ENCODE data around the gene LCLAT1. TPM values are rescaled to one million over a fixed set of nuclear protein-coding genes. Genes with fewer than 3 reads are reported as not detected.
A peak's percentile ranks its signal among the peaks of the same experiment; 100 is the strongest.

The LCLAT1 gene
- total RNA-seq, 2 donors from 2014 or later, result 13.4 to 13.8 TPM

DNA sequence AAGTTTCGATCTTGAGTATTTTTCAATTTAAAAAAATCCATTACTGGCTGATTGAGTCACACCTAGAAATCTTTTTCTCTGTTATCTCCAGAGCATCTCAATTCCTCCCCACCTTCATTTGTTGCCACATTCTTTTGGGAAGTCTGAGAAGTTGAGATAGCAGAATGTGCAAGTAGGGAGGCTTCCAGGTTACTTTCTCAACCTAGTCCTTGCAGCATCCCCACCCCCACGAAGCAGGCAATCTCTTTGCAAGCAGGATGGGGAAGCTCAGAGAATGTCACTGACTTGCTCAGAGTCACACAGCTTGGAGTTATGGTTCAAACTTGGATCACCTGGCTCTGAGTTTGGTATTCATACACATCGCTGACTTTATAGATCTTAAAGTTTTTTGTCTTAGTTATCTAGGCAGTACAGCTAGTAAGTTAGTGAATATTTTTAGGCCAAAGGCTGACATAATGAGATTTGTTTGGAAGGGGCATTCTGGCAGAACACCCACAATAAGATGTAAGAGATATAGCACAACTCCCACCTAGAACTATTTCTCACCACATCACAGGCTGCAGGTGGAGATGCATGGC is 25.9 kb upstream of the LCLAT1 start:
- no peak for DNase-seq
- intact Hi-C loops (cut with DNase I), result no loop called here
- ATAC-seq, result no peak

DNA sequence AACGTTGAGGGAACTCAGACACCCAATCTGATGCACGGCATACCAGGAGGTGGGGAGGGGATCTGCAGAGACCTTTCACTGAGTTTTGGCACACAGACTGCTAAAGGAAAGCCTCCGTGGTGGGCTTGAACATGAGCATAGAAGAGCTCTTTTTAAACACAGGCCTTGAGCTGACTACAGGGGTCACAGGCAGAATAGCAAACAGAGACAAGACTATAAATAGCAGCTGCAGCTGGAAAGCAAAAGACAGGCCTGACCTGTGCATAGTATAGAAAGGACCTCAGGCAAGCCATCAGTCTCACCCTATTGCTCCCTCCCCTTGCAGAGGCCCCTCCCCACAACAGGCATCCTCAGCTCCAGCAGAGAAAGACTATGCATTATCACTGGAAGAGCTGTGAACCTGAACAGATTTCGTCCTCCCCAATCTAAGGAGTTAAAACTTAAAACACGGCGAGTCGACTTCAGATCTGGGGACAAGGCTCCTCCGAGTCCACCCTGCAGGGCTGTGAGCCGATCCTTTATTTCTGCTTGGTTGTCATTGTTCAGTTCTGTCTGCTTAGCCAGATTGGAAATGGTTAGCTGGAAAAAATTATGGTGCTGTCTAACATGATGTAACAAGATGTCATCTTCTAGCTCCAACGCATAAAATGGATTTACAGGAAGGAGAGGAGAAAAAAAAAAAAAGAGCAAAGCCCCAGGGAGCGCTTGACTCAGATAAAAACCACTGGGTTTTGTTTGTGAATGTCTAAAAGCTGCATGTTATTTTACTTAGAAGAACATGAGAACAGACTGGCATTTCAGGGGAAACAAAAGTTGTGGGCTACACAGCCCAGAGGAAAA is 25.2 kb upstream of the LCLAT1 start:
- no peak for DNase-seq
- intact Hi-C loops (cut with DNase I), result no loop called here
- ATAC-seq, result peak; percentile 43 to 62

DNA sequence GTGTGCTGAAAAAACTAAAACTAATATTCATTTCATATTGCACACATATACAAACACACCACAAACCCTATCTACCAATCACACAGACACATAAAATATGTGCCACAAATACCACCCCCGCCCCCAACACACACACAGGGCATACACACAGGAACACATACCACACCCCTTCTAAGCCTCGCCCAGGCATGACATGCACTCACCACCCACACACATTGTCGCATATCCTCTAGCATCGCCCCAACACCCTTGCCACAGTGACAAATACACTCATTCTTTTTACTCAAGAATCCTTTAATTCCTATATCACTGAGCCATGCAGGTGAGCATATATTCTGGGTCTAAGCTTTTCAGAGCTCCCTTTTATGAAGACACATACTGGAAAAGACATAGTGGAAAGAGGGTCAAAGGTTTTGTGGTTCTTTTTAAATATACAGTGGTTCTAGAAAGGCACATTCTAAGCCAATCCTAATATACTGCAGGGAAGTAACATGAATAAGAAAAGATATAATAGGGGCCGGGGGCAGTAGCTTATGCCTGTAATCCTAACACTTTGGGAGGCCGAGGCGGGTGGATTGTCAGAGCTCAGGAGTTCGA is 24.5 kb upstream of the LCLAT1 start:
- DNase-seq, result peak; percentile 43
- intact Hi-C loops (cut with DNase I), result no loop called here

DNA sequence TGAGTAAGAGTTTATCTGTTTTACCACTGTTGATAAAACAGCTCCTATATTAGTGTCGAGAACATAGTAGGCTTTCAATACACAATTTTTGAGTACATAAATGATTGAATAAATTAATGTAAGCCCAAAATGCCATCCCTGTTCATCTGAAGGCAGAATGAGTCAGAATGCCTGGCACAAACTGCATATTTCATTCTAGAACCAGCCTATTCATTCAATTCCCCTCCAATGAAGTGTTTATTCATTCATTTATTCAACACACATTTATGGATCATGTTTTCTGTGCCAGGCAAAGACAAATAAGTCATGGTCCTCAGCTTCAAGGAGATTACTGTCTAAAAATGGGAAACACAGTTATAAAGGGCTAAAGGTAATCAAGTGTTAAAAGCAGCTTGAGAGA is 22.8 kb upstream of the LCLAT1 start:
- DNase-seq (no peak), ATAC-seq (no peak)
- intact Hi-C loops (cut with DNase I), result no loop called here

More for the DNA sequence above, 24.5 kb upstream of the LCLAT1 start:
- ATAC-seq, result peak; percentile 72 to 81

DNA sequence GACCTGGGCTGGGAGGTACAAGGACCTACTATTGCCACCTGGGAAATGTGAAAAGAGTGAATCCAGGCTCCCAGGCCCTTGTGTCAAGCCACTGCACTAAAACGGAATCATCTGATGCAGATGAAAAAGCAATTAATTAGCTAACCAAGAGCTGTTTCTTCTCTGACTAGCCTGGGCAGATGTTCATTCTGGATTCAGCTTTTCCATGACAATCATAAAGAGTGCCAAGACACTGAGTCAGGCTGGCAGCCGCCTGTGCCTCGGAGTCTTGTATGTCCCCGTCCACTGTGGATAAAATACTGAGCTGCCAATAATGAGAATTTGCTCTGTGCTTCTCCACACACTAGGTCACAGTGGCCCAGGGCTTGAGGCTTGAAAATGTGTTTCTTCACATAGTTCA is 21.7 kb upstream of the LCLAT1 start:
- intact Hi-C loops (cut with DNase I), result no loop called here
- peak in 1 of 2 donors; percentile 51 for ATAC-seq
- DNase-seq, result no peak

DNA sequence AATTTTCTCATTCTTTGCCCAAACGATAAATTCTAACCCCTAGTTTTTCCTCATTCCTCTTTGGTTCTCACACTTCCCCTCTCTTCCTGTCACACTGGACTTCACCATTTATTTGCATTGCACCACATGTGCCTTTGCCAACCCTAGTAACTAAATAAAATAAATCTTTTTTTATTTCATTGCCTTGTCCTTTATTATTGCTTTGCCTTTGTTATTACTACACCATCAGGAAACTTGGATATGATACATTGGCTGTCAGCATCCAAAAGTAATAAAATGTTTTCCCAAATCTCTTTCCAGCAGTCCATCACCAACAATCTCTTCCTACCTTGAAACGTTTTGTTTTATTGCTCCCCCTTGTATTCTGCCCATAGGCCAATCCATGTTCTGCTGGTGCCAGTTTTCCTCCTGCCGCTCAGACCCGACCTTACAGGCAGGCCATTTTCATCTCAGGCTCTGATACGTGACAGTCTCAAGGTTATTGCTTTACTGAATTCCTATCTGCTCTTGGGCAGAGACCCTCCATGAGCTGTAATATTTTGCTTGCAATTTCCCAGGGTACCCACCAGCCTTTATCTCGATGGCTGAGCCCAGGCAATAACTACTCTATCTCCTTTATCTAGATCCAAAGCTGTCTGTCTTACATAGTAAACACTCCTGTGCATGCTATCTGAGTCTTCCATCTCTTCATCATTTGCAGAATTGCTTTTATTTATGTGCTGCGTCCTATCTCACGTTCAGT is 19.3 kb upstream of the LCLAT1 start:
- intact Hi-C loops (cut with DNase I), result no loop called here
- no peak for DNase-seq
- no peak for ATAC-seq

DNA sequence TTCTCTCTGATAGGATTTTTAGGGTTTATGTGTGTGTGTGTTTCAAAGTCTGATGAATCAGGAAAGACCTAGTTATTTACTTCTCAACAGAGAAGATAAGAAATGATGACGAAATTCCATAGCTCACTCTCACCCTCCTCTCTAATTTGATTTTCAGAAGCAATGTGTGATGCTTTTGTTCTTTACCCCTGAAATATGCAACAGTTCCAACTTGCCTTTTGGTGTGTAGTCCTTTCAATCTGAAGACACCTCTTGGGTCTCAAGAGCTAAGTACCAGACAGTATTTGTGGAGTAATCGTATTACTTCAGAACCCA is 18.7 kb upstream of the LCLAT1 start:
- ATAC-seq (no peak), DNase-seq (no peak)
- intact Hi-C loops (cut with DNase I), result no loop called here

DNA sequence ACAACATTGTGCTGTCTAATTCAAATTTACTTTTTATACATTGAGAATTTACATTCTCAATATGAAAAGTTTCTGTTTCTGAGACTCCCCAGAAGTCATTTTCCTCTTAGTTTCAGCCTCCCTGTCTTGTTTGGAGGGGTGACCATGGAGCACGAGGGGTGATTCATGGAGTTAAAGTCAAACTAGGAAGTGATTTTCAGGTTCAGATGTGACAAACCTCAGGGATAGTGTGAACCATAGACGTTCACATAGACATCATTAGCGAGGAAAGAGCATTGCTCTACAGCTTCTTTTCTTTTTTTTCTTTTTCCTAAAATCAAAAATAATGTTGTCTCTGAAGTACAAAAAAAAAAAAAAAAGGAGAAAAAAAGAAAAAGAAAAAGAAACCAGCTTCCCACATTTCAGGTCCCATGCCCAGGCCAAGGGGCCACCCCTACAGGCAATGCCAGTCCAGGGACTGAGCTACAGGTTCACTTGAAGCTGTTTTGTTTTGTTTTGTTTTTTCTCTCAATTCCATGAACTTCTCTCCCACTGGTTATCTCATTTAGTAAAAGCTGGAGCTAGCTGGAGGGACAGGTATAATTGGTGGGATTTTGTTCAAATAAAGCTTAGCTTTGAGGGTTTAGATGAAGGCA is 18.1 kb upstream of the LCLAT1 start:
- intact Hi-C loops (cut with DNase I), result no loop called here
- no peak for ATAC-seq
- DNase-seq, result no peak

DNA sequence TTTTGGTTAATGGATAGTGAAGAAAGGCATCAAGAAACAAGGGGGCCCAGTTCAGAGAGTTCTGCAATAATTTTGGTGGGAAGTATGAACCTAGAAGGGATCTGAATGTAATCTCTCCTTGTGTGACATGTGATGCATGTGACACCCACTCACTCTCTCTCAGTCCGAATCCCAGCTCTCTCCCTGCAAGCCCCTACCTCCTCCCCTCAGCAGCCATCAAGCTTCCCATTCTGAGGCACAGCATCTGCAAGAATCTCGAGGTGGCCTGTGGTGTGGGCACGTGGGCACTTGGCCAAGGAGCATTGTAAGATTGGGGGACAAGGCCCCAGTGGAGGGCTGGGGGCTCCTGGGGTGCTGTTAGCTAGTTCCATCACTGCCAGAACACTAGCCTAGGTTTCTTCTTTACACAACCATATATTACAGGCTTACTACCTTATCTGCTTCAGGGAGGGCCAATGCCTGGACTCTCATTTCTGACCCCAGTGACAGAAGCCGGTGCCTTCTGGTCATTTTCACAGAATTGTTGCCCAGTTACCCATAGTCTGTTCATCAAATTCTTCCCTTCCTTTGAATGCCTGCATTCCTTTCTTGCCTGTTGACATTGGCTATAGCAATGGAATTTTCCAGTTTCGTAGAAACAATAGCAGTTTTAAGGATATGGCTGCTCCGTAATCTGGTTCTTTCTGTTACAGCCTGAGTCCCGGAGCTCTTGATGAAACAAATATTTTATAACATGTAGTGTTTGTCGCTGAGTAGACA is 13.3 kb upstream of the LCLAT1 start:
- peak in 1 of 2 donors; percentile 42 for ATAC-seq
- intact Hi-C loops (cut with DNase I), result no loop called here

DNA sequence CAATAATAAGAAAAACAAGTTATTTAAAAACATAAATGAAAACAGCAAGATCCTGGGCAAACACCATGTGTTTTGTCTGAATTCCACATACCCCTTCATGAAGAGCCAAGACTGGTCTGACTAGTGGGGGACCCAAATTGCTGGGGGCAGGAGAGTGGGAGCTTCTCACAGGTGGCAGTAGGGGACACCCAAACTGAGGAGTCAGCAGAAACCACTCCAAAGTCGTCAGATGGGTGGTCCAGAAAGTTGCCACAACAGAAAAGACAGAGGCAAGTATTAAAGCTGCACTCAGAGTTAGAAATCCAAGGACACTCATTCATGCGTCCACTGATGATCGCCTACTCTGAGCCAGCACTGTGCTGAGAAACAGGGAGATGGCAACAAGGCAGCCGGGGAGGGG is 12.3 kb upstream of the LCLAT1 start:
- ATAC-seq (no peak), DNase-seq (no peak)
- intact Hi-C loops (cut with DNase I), result no loop called here

More for the DNA sequence above, 13.3 kb upstream of the LCLAT1 start:
- no peak for DNase-seq

DNA sequence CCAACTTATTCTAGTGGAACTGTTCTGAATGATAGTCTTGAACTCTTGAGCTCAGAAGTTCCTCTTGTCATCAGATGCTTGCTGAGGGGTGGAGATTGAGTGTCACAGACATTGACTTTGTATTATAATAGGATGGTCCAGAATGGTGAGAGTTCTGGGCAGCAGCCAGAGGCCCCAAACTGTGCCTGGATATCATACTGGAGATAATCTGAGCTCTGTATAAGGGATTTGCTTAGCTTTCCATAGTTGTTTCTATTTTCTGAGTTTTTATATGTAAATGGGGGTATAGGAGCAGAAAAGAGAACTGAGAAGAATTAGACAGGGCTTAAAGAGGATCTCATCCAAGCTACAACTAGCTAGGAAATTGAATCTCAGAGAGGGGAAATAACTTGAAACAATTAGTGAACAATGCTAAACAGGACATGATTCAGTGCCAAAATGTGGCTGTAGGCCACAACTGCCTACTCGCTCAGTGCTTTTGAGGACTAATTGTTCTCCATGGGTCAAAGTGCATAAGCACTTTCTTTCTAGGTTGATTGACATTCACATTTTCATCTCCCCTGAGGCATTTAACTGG is 10.1 kb upstream of the LCLAT1 start:
- peak; percentile 45 to 46 for ATAC-seq
- intact Hi-C loops (cut with DNase I), result no loop called here

DNA sequence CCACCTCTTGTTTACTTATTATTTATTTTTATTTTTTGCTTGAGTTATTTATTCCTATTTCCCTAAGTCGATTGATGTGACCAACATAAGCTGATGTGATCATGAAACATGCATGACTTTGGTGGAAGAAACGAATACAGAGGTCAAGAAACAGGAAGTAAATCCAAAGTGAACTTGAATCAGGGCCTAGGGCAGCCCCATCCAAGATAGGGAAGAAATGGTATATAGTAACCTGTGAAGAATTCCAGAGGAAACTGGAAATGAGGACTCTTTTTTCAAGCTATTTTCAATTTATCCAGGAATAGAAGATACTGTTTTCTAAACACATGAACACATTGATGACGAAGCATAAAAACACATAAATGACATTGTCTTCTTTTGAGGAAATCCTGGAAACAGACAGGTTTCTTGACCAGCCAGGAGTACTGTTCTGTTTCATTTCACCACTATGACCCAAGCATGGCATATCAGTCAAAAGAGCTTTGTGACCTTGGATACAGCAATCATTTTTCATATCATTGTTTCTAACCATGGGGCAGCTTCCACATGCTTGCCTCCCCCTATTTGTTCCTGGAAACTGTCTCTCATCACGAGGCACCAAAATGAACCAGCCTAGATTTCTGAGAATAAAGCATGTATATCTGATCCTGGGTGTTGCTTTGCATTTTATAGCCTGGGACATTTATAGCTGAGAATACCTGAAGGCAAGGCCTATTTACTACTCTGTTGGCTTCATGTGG is 9.1 kb upstream of the LCLAT1 start:
- intact Hi-C loops (cut with DNase I), result no loop called here
- DNase-seq (no peak), ATAC-seq (no peak)

More for the DNA sequence above, 10.1 kb upstream of the LCLAT1 start:
- no peak for DNase-seq

DNA sequence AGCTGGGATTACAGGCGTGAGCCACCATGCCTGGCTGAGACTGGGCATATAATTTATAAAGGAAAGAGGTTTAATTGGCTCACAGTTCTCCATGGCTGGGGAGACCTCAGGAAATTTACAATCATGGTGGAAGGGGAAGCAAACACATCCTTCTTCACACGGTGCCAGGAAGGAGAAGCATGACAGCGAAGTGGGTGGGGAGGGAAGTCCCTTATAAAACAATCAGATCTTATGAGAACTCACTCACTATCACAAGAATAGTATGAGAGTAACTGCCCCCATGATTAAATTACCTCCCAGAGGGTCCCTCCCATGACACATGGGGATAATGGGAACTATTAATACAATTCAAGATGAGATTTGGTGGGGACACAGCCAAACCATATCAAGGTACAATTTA is 7.8 kb upstream of the LCLAT1 start:
- intact Hi-C loops (cut with DNase I), result no loop called here
- DNase-seq (no peak), ATAC-seq (no peak)

DNA sequence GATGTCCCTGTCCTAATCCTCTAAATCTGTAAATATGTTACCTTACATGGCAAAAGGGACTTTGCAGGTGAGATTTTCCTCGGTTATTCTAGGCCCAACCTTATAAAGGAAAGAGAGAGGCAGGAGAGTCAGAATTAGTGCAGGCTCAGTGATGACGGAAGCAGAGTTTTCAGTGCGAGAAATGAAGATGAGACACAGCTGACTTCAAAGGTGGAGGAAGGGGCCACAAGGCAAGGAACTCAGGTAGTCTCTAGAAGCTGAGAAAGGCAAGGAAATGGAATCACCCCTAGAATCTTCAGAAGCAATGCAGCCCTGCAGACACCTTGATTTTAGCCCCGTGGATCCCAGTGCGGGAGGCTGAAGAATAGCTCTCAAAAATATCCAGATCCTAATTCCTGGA is 7.2 kb upstream of the LCLAT1 start:
- intact Hi-C loops (cut with DNase I), result loop anchor here in 1 of 2 donors (10.0 kb wide), 2 partner anchors 75 to 205 kb away; partner anchors contain the start of gene LBH
- DNase-seq, result no peak

DNA sequence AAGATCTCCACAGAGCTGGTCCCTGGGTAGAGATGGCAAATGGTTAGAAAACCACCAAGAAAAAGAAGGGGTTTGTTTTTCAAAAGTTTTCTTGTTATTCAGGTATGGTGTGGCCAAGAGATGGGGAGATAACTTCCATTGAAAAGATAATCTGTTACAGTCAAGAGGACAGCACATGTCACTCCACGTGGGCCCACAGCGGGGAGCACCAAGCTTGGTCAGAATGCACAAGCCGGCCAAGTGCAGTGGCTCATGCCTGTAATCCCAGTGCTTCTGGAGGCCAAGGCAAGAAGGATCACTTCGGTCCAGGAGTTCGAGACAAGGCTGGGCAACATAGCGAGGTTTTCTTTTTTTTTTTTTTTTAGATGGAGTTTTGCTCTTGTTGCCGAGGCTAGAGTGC is 6.0 kb upstream of the LCLAT1 start:
- ATAC-seq (no peak), DNase-seq (no peak)
- intact Hi-C loops (cut with DNase I), result loop anchor here in 1 of 2 donors (10.0 kb wide), 2 partner anchors 76 to 206 kb away; partner anchors contain the start of gene LBH

More for the DNA sequence above, 7.2 kb upstream of the LCLAT1 start:
- no peak for ATAC-seq

DNA sequence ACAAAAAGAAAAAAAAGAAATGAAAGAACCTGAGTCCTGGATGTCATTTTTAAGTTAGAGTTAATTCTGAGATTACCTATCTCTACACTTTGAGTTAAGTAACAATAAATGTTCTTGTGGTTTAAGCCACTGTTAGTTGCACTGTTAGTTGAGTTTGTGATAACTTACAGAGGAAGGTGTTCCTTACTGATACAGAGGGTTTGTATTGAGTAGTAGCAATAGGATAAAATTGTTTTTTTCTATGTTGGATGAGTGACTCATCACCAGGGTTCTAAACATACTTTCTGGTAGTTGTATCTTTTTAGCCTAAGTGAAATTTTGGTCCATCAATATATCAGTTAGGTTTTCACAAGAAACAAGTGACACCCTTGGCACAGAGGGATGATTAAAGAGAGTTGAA is 4.0 kb upstream of the LCLAT1 start:
- ATAC-seq (no peak), DNase-seq (no peak)
- intact Hi-C loops (cut with DNase I), result loop anchor here in 1 of 2 donors (10.0 kb wide), 2 partner anchors 78 to 208 kb away; partner anchors contain the start of gene LBH

DNA sequence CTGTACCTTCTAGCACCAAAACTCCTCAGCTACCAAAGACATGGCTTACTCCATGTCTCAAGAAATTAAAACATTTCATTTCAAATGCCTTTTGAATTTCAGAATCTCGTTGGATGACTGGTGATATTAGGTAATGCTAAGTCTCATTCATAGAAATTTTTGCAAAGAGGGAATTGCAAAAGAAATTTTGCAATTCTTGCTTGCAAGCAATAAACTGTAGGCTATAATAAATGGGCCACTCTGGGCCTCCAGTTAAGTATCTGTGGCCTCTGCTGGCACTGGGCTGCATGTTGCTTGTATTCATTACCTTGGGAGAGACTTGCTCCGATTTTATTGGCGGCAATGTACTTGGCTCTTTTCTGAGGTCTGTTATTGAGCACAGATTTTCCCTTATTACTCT is 2.8 kb upstream of the LCLAT1 start:
- intact Hi-C loops (cut with DNase I), result loop anchor here in 1 of 2 donors (10.0 kb wide), 2 partner anchors 79 to 209 kb away; partner anchors contain the start of gene LBH
- DNase-seq (no peak), ATAC-seq (peak in 1 of 2 donors; percentile 31)

All from left cardiac atrium (tissue), 4 donors.